SK-N-SH (cell line): ENCODE results near the gene MYO10.

Source experiments
- ELF1 ChIP-seq: IDR thresholded peaks from 2 replicates; pipeline ENCODE4 v1.4.0; 2012
- NFIC ChIP-seq: IDR thresholded peaks from 2 replicates; pipeline ENCODE4 v1.4.0; 2012; ENCODE audit warnings: borderline replicate concordance
- POLR2AphosphoS5 ChIP-seq: IDR thresholded peaks from 2 replicates; pipeline ENCODE4 v1.6.1; 2012; ENCODE audit warnings: low read depth, low read length
- SIN3A ChIP-seq: IDR thresholded peaks from 2 replicates; pipeline ENCODE4 v1.6.1; 2012; ENCODE audit warnings: low read depth, mild to moderate bottlenecking, low read length, moderate library complexity, borderline replicate concordance
- TCF12 ChIP-seq: IDR thresholded peaks from 2 replicates; pipeline ENCODE4 v1.4.0; 2012
- TF ChIP-seq, protein P1 (sequence below): fragments of 200-600 bp; sonication (generic); IDR thresholded peaks from 2 replicates; pipeline ENCODE4 v1.6.1; 2017; ENCODE audit warnings: antibody characterized with exemption, mild to moderate bottlenecking, moderate library complexity
- TF ChIP-seq, protein P2 (sequence below): IDR thresholded peaks from 2 replicates; pipeline ENCODE4 v1.4.0; 2012; ENCODE audit warnings: low read depth
- TF ChIP-seq, protein P3 (sequence below): IDR thresholded peaks from 2 replicates; pipeline ENCODE4 v1.6.1; 2012; ENCODE audit warnings: mild to moderate bottlenecking, low read depth, low read length, moderate library complexity

DNA sequence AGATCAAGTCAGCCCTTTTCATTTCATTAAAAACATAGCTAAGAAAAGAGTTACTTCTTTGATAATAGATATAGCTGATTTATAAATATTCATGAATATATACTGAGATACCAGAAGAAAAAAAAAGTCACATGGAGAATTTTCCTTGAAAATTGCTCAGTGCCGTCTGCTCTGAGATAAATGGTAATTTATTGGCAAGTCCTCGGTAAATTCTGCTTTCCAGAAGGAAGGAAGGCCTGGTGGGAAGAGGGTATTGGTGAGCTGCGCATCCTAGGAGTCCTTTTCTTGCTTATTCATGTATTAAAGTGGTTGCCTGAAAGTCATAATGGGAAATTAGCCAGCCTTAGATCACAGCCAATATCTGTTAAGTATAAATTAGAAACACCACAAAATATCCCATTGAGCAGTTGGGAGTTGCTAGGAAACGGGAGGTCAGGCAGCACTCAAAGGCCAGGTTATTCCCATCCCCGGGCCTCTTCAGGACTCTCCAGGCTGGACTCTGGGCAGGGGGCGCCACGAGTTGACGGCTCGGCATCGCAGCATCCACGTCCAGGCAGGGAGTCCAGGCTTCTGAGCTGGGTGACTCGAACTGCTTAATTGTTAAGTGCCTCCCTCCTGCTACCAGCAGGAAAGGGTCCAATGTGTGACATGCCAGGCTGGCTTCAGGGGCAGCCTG is 202.6 kb downstream of the MYO10 start:
- TF ChIP-seq POLR2AphosphoS5: no peak
- TF ChIP-seq, protein P1, sequence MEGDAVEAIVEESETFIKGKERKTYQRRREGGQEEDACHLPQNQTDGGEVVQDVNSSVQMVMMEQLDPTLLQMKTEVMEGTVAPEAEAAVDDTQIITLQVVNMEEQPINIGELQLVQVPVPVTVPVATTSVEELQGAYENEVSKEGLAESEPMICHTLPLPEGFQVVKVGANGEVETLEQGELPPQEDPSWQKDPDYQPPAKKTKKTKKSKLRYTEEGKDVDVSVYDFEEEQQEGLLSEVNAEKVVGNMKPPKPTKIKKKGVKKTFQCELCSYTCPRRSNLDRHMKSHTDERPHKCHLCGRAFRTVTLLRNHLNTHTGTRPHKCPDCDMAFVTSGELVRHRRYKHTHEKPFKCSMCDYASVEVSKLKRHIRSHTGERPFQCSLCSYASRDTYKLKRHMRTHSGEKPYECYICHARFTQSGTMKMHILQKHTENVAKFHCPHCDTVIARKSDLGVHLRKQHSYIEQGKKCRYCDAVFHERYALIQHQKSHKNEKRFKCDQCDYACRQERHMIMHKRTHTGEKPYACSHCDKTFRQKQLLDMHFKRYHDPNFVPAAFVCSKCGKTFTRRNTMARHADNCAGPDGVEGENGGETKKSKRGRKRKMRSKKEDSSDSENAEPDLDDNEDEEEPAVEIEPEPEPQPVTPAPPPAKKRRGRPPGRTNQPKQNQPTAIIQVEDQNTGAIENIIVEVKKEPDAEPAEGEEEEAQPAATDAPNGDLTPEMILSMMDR: no peak
- TF ChIP-seq NFIC: no peak
- no peak for TF ChIP-seq TCF12
- TF ChIP-seq, protein P2, sequence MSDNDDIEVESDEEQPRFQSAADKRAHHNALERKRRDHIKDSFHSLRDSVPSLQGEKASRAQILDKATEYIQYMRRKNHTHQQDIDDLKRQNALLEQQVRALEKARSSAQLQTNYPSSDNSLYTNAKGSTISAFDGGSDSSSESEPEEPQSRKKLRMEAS: no peak
- TF ChIP-seq ELF1: no peak
- TF ChIP-seq, protein P3, sequence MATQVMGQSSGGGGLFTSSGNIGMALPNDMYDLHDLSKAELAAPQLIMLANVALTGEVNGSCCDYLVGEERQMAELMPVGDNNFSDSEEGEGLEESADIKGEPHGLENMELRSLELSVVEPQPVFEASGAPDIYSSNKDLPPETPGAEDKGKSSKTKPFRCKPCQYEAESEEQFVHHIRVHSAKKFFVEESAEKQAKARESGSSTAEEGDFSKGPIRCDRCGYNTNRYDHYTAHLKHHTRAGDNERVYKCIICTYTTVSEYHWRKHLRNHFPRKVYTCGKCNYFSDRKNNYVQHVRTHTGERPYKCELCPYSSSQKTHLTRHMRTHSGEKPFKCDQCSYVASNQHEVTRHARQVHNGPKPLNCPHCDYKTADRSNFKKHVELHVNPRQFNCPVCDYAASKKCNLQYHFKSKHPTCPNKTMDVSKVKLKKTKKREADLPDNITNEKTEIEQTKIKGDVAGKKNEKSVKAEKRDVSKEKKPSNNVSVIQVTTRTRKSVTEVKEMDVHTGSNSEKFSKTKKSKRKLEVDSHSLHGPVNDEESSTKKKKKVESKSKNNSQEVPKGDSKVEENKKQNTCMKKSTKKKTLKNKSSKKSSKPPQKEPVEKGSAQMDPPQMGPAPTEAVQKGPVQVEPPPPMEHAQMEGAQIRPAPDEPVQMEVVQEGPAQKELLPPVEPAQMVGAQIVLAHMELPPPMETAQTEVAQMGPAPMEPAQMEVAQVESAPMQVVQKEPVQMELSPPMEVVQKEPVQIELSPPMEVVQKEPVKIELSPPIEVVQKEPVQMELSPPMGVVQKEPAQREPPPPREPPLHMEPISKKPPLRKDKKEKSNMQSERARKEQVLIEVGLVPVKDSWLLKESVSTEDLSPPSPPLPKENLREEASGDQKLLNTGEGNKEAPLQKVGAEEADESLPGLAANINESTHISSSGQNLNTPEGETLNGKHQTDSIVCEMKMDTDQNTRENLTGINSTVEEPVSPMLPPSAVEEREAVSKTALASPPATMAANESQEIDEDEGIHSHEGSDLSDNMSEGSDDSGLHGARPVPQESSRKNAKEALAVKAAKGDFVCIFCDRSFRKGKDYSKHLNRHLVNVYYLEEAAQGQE: no peak
- no peak for TF ChIP-seq SIN3A
